CD8-positive, alpha-beta memory T cell (primary cell): Measurements from ENCODE around the gene AXIN2. TPM values are rescaled to one million over a fixed set of nuclear protein-coding genes. Genes with fewer than 3 reads are reported as not detected.

ENCODE experiments used
- CTCF ChIA-PET: fragments of 350-600 bp; sonication (Branson Sonifier 250); formaldehyde crosslinking; loops from one replicate; lab custom pipeline; 2021; ENCODE audit warnings: antibody characterized with exemption; lab: Charles Lee
- POLR2A ChIA-PET: fragments of 350-600 bp; sonication (Branson Sonifier 250); formaldehyde crosslinking; loops from one replicate; lab custom pipeline; 2021; ENCODE audit warnings: antibody characterized with exemption; lab: Charles Lee
- DNase-seq, 5 donors: peaks; one replicate each; pipeline versions ENCODE4 v3.0.0 to v3.0.0-alpha.2; 2020 to 2022; ENCODE audit warnings: mixed read lengths in 1 of 5
- H3K27ac ChIP-seq: one replicate; pipeline ENCODE4 v1.7.0; 2013; ENCODE audit warnings: low read depth, mild to moderate bottlenecking, low read length, moderate library complexity
- H3K27me3 ChIP-seq: 2 replicates; pipeline ENCODE4 v1.7.0; 2013; ENCODE audit warnings: low read length, mild to moderate bottlenecking; ENCODE audit not compliant: insufficient read depth, poor library complexity, severe bottlenecking
- H3K36me3 ChIP-seq: 2 replicates; pipeline ENCODE4 v1.7.0; 2013; ENCODE audit warnings: mild to moderate bottlenecking, low read length, moderate library complexity; ENCODE audit not compliant: insufficient read depth
- H3K4me1 ChIP-seq: 2 replicates; pipeline ENCODE4 v1.7.0; 2013; ENCODE audit warnings: mild to moderate bottlenecking, low read length, moderate library complexity; ENCODE audit not compliant: insufficient read depth
- H3K4me3 ChIP-seq: 2 replicates; pipeline ENCODE4 v1.7.0; 2013; ENCODE audit warnings: mild to moderate bottlenecking, low read length
- H3K9me3 ChIP-seq: 2 replicates; pipeline ENCODE4 v1.7.0; 2013; ENCODE audit warnings: mild to moderate bottlenecking, low read length
- H3K27ac Mint-ChIP-seq, 8 donors: one replicate each; pipeline ENCODE4 v1.8.0; 2020 to 2021; ENCODE audit warnings: mixed read lengths in 8 of 8, mild to moderate bottlenecking in 6 of 8, inconsistent platforms in 3 of 8, moderate library complexity in 3 of 8
- H3K27me3 Mint-ChIP-seq, 2 donors: one replicate each; pipeline ENCODE4 v1.8.0; 2020 to 2021; ENCODE audit warnings: mixed read lengths in 2 of 2, mild to moderate bottlenecking in 1 of 2, moderate library complexity in 1 of 2
- H3K36me3 Mint-ChIP-seq, 3 donors: one replicate each; pipeline ENCODE4 v1.8.0; 2020 to 2021; ENCODE audit warnings: mixed read lengths in 3 of 3, inconsistent platforms in 1 of 3, mild to moderate bottlenecking in 1 of 3
- H3K4me1 Mint-ChIP-seq, 3 donors: one replicate each; pipeline ENCODE4 v1.8.0; 2020 to 2021; ENCODE audit warnings: mixed read lengths in 3 of 3, inconsistent platforms in 1 of 3, mild to moderate bottlenecking in 1 of 3
- H3K4me3 Mint-ChIP-seq, 7 donors: one replicate each; pipeline ENCODE4 v1.8.0; 2020 to 2021; ENCODE audit warnings: mixed read lengths in 7 of 7, mild to moderate bottlenecking in 6 of 7, moderate library complexity in 4 of 7, inconsistent platforms in 2 of 7
- H3K9me3 Mint-ChIP-seq, 5 donors: one replicate each; pipeline ENCODE4 v1.8.0; 2020 to 2022; ENCODE audit warnings: mixed read lengths in 5 of 5, mild to moderate bottlenecking in 3 of 5, moderate library complexity in 2 of 5, inconsistent platforms in 1 of 5
- polyA plus RNA-seq: library from polyadenylated mRNA; unstranded; fragments of 300-500 nt; fragmentation: Illumina TruSeq; gene quantifications from one replicate; pipeline ENCODE4 v1.2.3, GENCODE V29; 2021
- total RNA-seq, 2 experiments: library from RNA; stranded (reverse); gene quantifications; one replicate each; pipeline ENCODE4 v1.2.3, GENCODE V29; 2021

The AXIN2 gene
- total and polyA plus RNA-seq, 3 experiments from 2014 or later = 3.6 to 3.8 (median 3.8) TPM

GRCh38 chr17:65587534-65588180 is 26.2 kb upstream of the AXIN2 start:
- no peak for DNase-seq
- H3K27me3 Mint-ChIP-seq = peaks cover 2 to 4% of the 10 kb centered on the region in 2 donors
- H3K27me3 ChIP-seq = no peaks in the 10 kb centered on the region
- H3K27ac ChIP-seq = no peak overlapping the region
- peaks cover 37% of the 10 kb centered on the region for H3K4me1 ChIP-seq
- no peaks in the 10 kb centered on the region for H3K9me3 ChIP-seq
- no peak overlapping the region for H3K4me3 ChIP-seq
- no peaks in the 10 kb centered on the region for H3K36me3 ChIP-seq
- H3K27ac Mint-ChIP-seq = no peak overlapping the region
- H3K4me3 Mint-ChIP-seq = no peak overlapping the region
- H3K9me3 Mint-ChIP-seq = no peaks in the 10 kb centered on the region
- H3K4me1 Mint-ChIP-seq = peaks cover 3 to 10% (median 9%) of the 10 kb centered on the region in 3 donors
- ChIA-PET CTCF (no interaction called here), POLR2A (no interaction called here)
- H3K36me3 Mint-ChIP-seq = peaks cover 0 to 2% (median 0%) of the 10 kb centered on the region in 3 donors

GRCh38 chr17:65586899-65587298 is 25.5 kb upstream of the AXIN2 start:
- Histone ChIP-seq H3K4me3 (no peak overlapping the region), H3K4me1 (peaks cover 37% of the 10 kb centered on the region), H3K27me3 (no peaks in the 10 kb centered on the region), H3K27ac (no peak overlapping the region), H3K9me3 (no peaks in the 10 kb centered on the region), H3K36me3 (no peaks in the 10 kb centered on the region)
- H3K27me3 Mint-ChIP-seq = peaks cover 0 to 3% of the 10 kb centered on the region in 2 donors
- ChIA-PET CTCF (no interaction called here), POLR2A (no interaction called here)
- peaks cover 3 to 10% (median 9%) of the 10 kb centered on the region in 3 donors for H3K4me1 Mint-ChIP-seq
- no peak for DNase-seq
- no peaks in the 10 kb centered on the region for H3K36me3 Mint-ChIP-seq
- no peak overlapping the region for H3K4me3 Mint-ChIP-seq
- H3K9me3 Mint-ChIP-seq = no peaks in the 10 kb centered on the region
- no peak overlapping the region for H3K27ac Mint-ChIP-seq

- Mint-ChIP-seq H3K9me3 (no peaks in the 10 kb centered on the region), H3K36me3 (no peaks in the 10 kb centered on the region), H3K27ac (peak overlapping the region in 1 of 8 donors; percentile 54), H3K4me1 (peaks cover 3 to 10% (median 9%) of the 10 kb centered on the region in 3 donors), H3K27me3 (no peaks in the 10 kb centered on the region), H3K4me3 (no peak overlapping the region)
- Histone ChIP-seq H3K27ac (no peak overlapping the region), H3K4me1 (peaks cover 37% of the 10 kb centered on the region), H3K27me3 (no peaks in the 10 kb centered on the region), H3K9me3 (no peaks in the 10 kb centered on the region), H3K4me3 (no peak overlapping the region), H3K36me3 (no peaks in the 10 kb centered on the region)
- DNase-seq = no peak
- ChIA-PET POLR2A (no interaction called here), CTCF (no interaction called here)
These were observed 23.4 kb upstream of the AXIN2 start for GRCh38 chr17:65584604-65585521.

GRCh38 chr17:65583921-65584603 is 22.6 kb upstream of the AXIN2 start:
- Histone ChIP-seq H3K4me3 (no peak overlapping the region), H3K36me3 (no peaks in the 10 kb centered on the region), H3K27ac (no peak overlapping the region), H3K27me3 (no peaks in the 10 kb centered on the region), H3K9me3 (no peaks in the 10 kb centered on the region), H3K4me1 (peaks cover 37% of the 10 kb centered on the region)
- H3K4me3 Mint-ChIP-seq = no peak overlapping the region
- no peak for DNase-seq
- no peaks in the 10 kb centered on the region for H3K27me3 Mint-ChIP-seq
- ChIA-PET CTCF (interaction anchor here (1.2 to 1.3 kb wide), 2 partner anchors 17 to 27 kb away, joined by 3 read pairs; no protein-coding TSS in a partner anchor), POLR2A (no interaction called here)
- no peak overlapping the region for H3K27ac Mint-ChIP-seq
- peaks cover 3 to 10% (median 9%) of the 10 kb centered on the region in 3 donors for H3K4me1 Mint-ChIP-seq
- H3K36me3 Mint-ChIP-seq = no peaks in the 10 kb centered on the region
- no peaks in the 10 kb centered on the region for H3K9me3 Mint-ChIP-seq

GRCh38 chr17:65576939-65577338 is 15.5 kb upstream of the AXIN2 start:
- Mint-ChIP-seq H3K4me3 (no peak overlapping the region), H3K27me3 (no peaks in the 10 kb centered on the region), H3K9me3 (no peaks in the 10 kb centered on the region), H3K36me3 (no peaks in the 10 kb centered on the region), H3K4me1 (no peaks in the 10 kb centered on the region), H3K27ac (no peak overlapping the region)
- no peaks in the 10 kb centered on the region for H3K4me1 ChIP-seq
- no peaks in the 10 kb centered on the region for H3K36me3 ChIP-seq
- ChIA-PET POLR2A (no interaction called here), CTCF (no interaction called here)
- no peaks in the 10 kb centered on the region for H3K9me3 ChIP-seq
- H3K4me3 ChIP-seq = no peak overlapping the region
- no peaks in the 10 kb centered on the region for H3K27me3 ChIP-seq
- no peak overlapping the region for H3K27ac ChIP-seq
- DNase-seq = no peak

GRCh38 chr17:65573282-65573602 is 11.8 kb upstream of the AXIN2 start:
- H3K9me3 Mint-ChIP-seq = no peaks in the 10 kb centered on the region
- peaks cover 3 to 11% of the 10 kb centered on the region in 2 donors for H3K27me3 Mint-ChIP-seq
- CTCF ChIA-PET = no interaction called here
- no peak overlapping the region for H3K27ac Mint-ChIP-seq
- H3K27ac ChIP-seq = no peak overlapping the region
- no peaks in the 10 kb centered on the region for H3K27me3 ChIP-seq
- POLR2A ChIA-PET = no interaction called here
- no peaks in the 10 kb centered on the region for H3K4me1 Mint-ChIP-seq
- H3K4me3 ChIP-seq = no peak overlapping the region
- DNase-seq = no peak
- no peaks in the 10 kb centered on the region for H3K36me3 ChIP-seq
- no peaks in the 10 kb centered on the region for H3K4me1 ChIP-seq
- peaks cover 0 to 1% (median 0%) of the 10 kb centered on the region in 3 donors for H3K36me3 Mint-ChIP-seq
- no peak overlapping the region for H3K4me3 Mint-ChIP-seq
- H3K9me3 ChIP-seq = no peaks in the 10 kb centered on the region

- Histone ChIP-seq H3K4me3 (no peak overlapping the region), H3K4me1 (no peaks in the 10 kb centered on the region), H3K9me3 (no peaks in the 10 kb centered on the region), H3K36me3 (no peaks in the 10 kb centered on the region), H3K27ac (no peak overlapping the region), H3K27me3 (no peaks in the 10 kb centered on the region)
- H3K27me3 Mint-ChIP-seq = peaks cover 3 to 14% of the 10 kb centered on the region in 2 donors
- POLR2A ChIA-PET = no interaction called here
- H3K4me1 Mint-ChIP-seq = no peaks in the 10 kb centered on the region
- CTCF ChIA-PET = no interaction called here
- peaks cover 0 to 3% (median 0%) of the 10 kb centered on the region in 3 donors for H3K36me3 Mint-ChIP-seq
- no peak overlapping the region for H3K4me3 Mint-ChIP-seq
- DNase-seq = no peak
- H3K27ac Mint-ChIP-seq = no peak overlapping the region
- no peaks in the 10 kb centered on the region for H3K9me3 Mint-ChIP-seq
These were observed 11.3 kb upstream of the AXIN2 start for GRCh38 chr17:65572581-65573281.
